NT2/D1 (cell line): ENCODE measurements around the gene TNFRSF6B.
"Not testable (repeated sequence)": the region's sequence is repeated elsewhere in the genome, so short reads cannot be mapped to it uniquely, and the experiment has no call there.

Experiments
- SUZ12 ChIP-seq: IDR thresholded peaks from 2 replicates; pipeline ENCODE4 v1.6.1; 2011; ENCODE audit not compliant: insufficient read length, insufficient read depth; ENCODE audit errors: extremely low read depth
- ZNF274 ChIP-seq: IDR thresholded peaks from 2 replicates; pipeline ENCODE4 v1.6.1; 2011; ENCODE audit warnings: mild to moderate bottlenecking, low read depth, low read length

- not testable (repeated sequence) for TF ChIP-seq SUZ12, ZNF274
These were observed 36.3 kb upstream of the TNFRSF6B start for GRCh38 chr20:63660174-63660573.
